Activated CD8-positive, alpha-beta memory T cell treated with anti-CD3 and anti-CD28 coated beads for 4 hours (primary cell): Measurements from ENCODE around the gene METTL24.
"Not testable (repeated sequence)": the region's sequence is repeated elsewhere in the genome, so short reads cannot be mapped to it uniquely, and the experiment has no call there.

Experiments
- DNase-seq, 2 donors: peaks; one replicate each; pipeline ENCODE4 v3.0.0-alpha.2; 2020; ENCODE audit warnings: low read depth in 2 of 2

The METTL24 gene

GRCh38 chr6:110265273-110265672, 92.9 kb downstream of the METTL24 start:
- no peak for DNase-seq

DNA sequence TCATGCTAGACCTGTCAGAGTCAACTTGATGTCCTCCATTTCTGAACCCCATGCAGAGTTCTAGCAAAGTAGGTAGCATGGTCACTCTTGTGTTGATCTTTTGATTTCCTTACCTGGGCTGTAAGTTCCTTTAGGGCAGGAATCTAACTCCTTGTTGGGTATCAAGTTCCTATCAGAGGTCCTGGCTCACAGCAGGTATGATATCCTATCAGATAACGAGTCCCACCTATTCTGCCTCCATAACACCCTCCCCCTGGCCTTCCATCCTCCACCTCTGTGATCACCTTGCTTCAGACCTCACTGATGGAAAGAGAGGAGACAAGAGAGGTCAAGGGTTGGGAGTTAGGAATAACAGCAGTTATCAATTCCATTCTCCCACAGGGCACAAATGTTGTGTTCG, 101.8 kb downstream of the METTL24 start:
- DNase-seq: no peak

DNA sequence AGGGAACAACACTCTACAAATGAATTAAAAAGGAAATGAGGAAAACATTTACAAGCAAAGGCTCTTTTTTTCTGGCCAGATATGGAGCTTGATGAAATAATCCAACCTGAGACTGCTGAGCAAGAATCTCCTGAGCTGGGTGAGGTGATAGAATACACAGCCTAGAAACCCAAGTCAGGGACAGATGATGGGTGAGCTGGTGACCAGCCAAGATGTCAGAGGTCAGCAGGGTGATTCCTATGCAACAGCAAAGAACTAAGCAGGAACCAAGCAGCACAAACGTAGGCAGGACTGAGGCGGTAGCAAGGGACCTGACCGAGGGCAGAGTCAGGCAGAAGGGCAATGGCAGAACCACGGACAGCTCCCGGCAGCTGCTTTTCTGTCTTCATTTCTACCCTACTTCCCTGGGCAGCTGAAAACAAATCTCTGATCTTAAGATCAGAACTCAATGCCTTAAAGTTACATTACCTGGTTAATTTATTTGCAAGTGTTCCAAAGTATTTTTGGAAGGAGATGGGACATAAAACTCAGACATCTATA, 102.9 kb downstream of the METTL24 start:
- no peak for DNase-seq

GRCh38 chr6:110250838-110251237, 107.3 kb downstream of the METTL24 start:
- DNase-seq: no peak

DNA sequence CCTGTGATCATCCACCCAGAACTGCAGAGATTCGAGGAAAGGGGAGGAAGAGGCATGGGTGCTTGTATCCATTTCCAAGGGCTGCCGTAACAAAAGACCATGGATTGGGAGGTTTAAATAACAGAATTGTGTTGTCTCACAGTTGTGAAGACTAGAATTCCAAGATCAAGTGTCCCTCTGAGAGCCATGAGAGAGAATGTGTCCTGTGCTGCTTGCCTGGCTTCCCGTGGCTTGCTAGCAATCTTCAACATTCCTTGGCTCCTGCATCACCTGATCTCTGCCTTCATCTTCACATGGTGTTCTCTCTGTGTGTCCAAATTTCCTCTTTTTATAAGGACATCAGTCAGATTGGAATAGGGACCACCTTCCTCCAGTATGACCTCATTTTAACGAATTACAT, 108.1 kb downstream of the METTL24 start:
- no peak for DNase-seq

- DNase-seq: no peak
Measured at GRCh38 chr6:110246900-110247546, 111.1 kb downstream of the METTL24 start.

DNA sequence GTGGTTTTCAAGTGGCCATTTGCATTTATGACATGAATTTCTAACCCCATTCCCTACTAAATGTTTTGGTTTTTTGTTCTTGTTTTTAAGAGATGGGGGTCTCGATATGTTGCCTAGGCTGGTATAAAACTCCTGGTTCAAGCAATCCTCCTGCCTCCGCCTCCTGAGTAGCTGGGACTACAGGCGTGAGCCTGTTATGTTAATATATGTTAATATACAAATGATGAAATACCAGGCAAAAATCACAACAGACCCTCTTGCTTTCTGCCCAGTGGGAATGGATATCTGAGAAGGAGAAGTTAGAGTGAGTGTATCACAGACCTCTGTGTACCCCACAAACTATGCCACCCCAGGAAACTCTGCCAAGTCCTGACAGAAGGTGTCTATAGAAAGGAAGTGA, 111.8 kb downstream of the METTL24 start:
- DNase-seq: no peak

GRCh38 chr6:110244621-110245020, 113.5 kb downstream of the METTL24 start:
- DNase-seq: not testable (repeated sequence)

DNA sequence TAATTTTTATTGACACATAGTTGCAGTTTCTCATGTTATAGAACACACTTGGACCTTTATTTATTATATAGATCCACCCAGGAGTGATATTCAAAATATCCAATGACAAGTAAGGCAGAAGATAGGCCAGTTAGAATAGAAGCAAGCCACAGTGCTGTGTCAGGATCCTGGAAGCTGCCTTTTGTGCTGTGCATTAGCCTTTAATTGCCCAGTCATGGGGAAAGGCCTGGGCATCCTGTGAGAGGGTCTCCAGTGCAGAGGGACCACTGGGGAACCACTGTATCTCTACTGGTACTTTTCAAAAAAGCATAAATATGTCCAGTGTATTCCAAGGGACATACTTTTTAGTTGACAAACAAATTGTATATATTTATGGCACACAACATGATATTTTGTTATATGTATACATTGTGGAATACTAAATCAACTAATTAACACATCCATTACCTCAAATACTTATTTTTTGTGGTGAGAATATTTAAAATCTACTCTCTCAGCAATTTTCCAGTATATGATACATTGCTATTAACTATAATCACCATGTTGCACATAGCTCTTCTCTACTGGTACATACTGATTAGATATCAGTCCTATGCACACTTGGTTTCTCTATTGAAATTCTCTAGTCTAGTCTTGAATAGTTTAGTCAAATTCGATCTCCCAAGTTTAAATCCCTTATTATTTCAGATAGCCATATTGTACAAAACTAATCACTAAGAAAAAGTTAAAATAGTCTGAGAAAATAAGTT, 118.4 kb downstream of the METTL24 start:
- DNase-seq: no peak

DNA sequence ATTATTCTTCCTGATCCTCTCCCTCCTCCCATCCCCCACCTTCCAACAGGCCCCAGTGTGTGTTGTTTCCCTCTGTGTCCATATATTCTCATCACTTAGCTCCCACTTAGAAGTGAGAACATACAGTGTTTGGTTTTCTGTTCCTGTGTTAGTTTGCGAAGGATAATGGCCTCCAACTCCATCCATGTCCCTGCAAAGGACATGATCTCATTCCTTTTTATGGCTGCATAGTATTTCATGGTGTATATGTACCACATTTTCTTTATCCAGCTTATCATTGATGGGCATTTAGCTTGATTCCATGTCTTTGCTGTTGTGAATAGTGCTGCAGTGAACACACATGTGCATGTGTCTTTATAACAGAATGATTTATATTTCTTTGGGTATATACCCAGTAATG, 122.1 kb downstream of the METTL24 start:
- DNase-seq: not testable (repeated sequence)

DNA sequence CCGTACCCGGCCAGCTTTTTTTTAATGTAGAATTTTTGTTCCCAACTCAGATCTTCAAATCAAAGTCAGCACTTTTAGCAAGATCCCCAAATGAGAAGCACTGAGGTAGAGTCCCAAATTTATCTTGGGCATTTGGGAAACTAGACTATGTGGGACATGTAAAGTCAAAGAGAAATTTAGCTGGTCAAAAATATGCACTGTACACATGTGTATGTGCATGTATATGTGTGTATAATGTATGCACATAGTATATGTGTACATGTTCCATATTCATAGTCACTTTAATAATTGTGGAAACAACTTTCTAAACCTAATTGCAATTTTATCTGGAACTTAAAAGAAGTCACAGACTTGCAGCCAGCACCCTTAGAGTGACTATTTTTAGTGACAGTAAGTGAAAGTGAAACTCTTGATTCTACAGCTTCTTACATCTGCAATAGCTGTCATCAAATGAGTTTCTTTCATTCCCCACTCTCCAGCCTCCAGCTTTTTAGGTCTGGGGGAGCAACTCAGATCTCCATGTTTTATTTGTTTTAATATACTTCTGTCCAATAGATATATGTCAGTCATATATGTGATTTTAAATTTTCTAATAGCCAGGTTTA, 124.3 kb downstream of the METTL24 start:
- no peak for DNase-seq

DNA sequence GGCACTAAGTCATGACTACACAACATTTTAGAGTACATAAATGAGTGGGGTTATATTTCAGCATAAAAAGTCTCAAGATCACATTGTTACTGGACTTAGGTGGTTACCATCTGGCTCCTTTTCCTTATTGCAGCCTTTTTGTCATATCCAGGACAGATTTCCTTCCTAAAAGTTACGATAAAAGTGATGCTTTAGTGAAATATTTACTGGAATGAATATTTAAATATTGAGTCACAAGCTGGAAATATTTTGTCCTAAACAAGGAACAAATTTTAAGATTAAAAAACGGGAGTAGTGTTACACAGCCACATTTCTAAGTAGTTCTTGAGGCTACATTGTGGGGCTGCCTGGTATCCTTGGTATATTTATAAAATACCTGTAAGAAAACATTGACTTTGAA, 125.7 kb downstream of the METTL24 start:
- DNase-seq: no peak

DNA sequence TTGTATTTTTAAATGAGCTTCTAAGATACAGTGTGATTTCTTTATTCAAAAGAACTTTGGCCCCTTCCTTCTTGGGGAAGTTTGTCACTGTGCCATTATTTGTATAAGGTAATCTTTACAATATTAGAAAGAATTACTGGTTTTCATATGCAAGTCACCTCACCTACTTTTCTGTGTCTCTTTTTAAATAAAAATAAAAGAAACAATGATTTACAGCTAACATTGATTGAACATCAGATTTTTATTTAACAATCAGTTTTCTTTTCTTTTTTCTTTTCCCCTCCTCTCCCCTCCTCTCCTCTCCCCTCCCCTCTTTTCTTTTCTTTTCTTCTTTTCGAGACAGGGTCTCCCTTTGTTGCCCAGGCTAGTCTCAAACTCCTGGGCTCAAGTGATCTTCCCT, 131.9 kb downstream of the METTL24 start:
- no peak for DNase-seq

GRCh38 chr6:110221738-110222137, 136.4 kb downstream of the METTL24 start:
- DNase-seq: no peak

DNA sequence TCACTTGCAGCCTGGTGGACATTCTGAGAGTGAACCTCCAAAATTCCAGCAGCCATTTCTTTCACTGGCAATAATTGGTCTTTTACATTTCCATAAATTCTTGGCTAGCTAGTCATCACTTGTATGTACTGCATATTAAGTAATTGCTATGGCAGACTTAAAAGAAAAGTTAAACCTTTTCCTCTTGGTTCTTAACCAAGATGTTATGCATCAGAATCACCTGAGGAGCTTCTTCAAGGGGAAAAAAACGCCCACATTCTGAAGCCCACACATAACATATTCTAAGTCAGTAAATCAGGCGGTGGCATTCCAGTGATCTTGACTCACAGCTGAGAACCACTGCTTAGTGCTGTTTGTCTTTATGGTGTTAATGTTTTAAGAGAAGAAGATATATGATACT, 140.9 kb downstream of the METTL24 start:
- DNase-seq: no peak

DNA sequence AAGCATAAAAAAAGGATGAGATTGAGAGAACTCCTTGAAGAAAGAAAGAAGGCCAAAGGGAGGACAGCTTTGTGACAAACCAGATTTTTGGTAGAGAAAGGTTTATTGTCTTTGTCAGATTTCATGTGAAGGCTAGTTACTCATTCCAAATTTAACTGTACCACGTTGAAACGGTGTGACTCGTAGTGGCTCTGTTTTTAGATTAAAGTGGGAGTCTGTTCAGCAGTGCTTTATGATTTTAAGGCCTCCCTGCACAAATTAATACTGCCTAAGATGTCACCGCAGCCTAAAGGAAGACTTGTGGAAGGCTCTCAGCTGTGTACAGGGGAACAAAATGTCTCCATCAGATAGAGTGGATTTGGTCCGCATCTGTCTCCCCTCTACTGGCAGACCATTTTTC, 142.0 kb downstream of the METTL24 start:
- no peak for DNase-seq

GRCh38 chr6:110214338-110214737, 143.8 kb downstream of the METTL24 start:
- DNase-seq: no peak

DNA sequence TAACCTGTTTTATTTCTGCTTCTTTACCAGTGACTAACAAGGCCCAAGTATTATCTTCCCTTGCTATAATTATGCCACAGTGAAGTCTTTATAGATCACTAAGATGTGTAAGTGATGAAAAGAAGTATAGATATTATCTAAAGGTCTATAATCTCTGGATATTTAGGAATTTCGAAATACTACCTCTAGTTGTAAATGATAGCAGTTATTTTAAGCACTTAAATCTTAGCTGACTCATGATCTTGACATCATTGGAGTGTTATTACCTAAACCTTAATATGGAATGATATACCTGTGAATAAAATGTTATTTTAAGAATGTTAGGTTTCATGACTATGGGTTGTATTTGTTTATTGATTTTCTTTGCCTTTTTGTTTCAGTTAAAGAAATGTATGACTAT, 146.4 kb downstream of the METTL24 start:
- no peak for DNase-seq

GRCh38 chr6:110207652-110208051, 150.5 kb downstream of the METTL24 start:
- DNase-seq: no peak

GRCh38 chr6:110201151-110201884, 156.8 kb downstream of the METTL24 start:
- no peak for DNase-seq

DNA sequence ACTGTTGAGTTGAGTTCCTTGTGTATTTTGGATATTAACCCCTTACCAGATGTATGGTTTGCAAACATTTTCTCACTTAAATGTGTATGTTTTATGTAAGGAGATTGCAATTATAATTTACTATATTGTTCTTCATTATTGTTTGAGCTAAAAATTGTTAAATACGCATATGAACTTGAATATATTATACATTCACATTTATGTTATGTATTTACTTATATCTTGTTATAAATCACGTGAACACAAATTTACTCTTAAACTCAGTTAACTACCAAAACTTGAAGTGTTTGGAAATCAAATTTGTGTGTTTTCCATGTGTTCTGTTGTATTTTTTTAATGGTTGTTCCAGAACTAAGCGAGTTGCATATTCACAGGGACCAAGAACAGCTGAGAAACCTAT, 159.6 kb downstream of the METTL24 start:
- DNase-seq: no peak

DNA sequence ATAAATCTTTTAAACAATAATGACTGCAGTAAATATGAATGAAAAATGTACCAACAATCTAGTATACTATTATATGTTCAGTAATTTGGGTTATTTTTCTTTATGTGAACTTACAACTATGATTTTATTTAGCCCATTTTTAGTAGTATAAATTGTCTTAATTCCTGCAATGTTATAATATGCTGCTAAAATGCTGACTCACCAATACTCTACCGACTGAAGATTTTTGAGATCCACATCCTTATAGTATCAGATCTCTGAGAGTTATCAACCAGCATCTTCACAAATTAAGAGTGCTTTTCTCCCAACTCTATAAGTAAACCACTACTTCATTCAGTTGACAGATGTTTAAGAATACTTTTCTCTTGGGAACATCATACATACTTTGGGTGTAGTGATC, 161.3 kb downstream of the METTL24 start:
- DNase-seq: no peak
